ENCODE results near the gene FBXL17. TPM values are rescaled to one million over a fixed set of nuclear protein-coding genes. Genes with fewer than 3 reads are reported as not detected.

Gene FBXL17
- total RNA-seq, 1 experiment from 2014 or later, result 8.8 TPM

GRCh38 chr5:108360280-108360679 lies 21.6 kb downstream of the FBXL17 start:
- no TSS peak for BruUV-seq (replicated peaks)
- ATAC-seq (no peak), DNase-seq (no peak)
- no peaks in the 10 kb centered on the region for H3K36me3 ChIP-seq (ENCODE audit: low read depth, low read length)
- no peaks in the 10 kb centered on the region for H3K27me3 ChIP-seq (ENCODE audit: low read length)
- no peaks in the 10 kb centered on the region for H4K20me1 ChIP-seq (ENCODE audit: low read length)
- no peak overlapping the region for H3K9ac ChIP-seq (ENCODE audit: low read length)
- intact Hi-C loops (cut with micrococcal nuclease), result no loop called here
- H3K4me1 ChIP-seq (ENCODE audit: insufficient read depth, low read length), result no peaks in the 10 kb centered on the region
- H3K4me2 ChIP-seq (ENCODE audit: low read length), result no peak overlapping the region
- TF ChIP-seq EZH2 (IDR thresholded peaks at IDR 0.05; ENCODE audit: low read length, unreplicated experiment) (no peak), EZH2phosphoT487 (IDR thresholded peaks at IDR 0.05; ENCODE audit: borderline replicate concordance, low read length) (no peak), CTCF (conservative IDR thresholded peaks at IDR 0.05; ENCODE audit: low read depth, low read length) (no peak)
- no peaks in the 10 kb centered on the region for H3K79me2 ChIP-seq (ENCODE audit: low read length)
- H3K4me3 ChIP-seq (ENCODE audit: low read length), result no peak overlapping the region
- H3F3A ChIP-seq (ENCODE audit: low read length, unreplicated experiment), result no peaks in the 10 kb centered on the region
- H3K27ac ChIP-seq (ENCODE audit: low read length), result no peak overlapping the region
- H3K9me3 ChIP-seq (ENCODE audit: low read length), result no peaks in the 10 kb centered on the region
- no peak overlapping the region for H2AFZ ChIP-seq (ENCODE audit: low read length)
- H3K9me2 ChIP-seq (replicated peaks; ENCODE audit: low read length), result no peaks in the 10 kb centered on the region
- CTCF ChIA-PET, result no interaction called here
- POLR2A ChIA-PET (ENCODE audit: unreplicated experiment), result no interaction called here

GRCh38 chr5:108356286-108356685 lies 25.6 kb downstream of the FBXL17 start:
- Histone ChIP-seq H3K27ac (ENCODE audit: low read length) (no peak overlapping the region), H3K4me2 (ENCODE audit: low read length) (no peak overlapping the region), H3F3A (ENCODE audit: low read length, unreplicated experiment) (no peaks in the 10 kb centered on the region), H3K9me2 (replicated peaks; ENCODE audit: low read length) (no peaks in the 10 kb centered on the region), H3K9me3 (ENCODE audit: low read length) (no peaks in the 10 kb centered on the region), H3K27me3 (ENCODE audit: low read length) (no peaks in the 10 kb centered on the region), H4K20me1 (ENCODE audit: low read length) (no peaks in the 10 kb centered on the region), H3K4me1 (ENCODE audit: insufficient read depth, low read length) (no peaks in the 10 kb centered on the region), H3K36me3 (ENCODE audit: low read depth, low read length) (no peaks in the 10 kb centered on the region), H3K79me2 (ENCODE audit: low read length) (no peaks in the 10 kb centered on the region), H3K4me3 (ENCODE audit: low read length) (no peak overlapping the region), H3K9ac (ENCODE audit: low read length) (no peak overlapping the region), H2AFZ (ENCODE audit: low read length) (no peak overlapping the region)
- no TSS peak for BruUV-seq (replicated peaks)
- ChIA-PET POLR2A (ENCODE audit: unreplicated experiment) (no interaction called here), CTCF (no interaction called here)
- DNase-seq (no peak), ATAC-seq (no peak)
- no peak for TF ChIP-seq CTCF (conservative IDR thresholded peaks at IDR 0.05; ENCODE audit: low read depth, low read length)
- no peak for TF ChIP-seq EZH2phosphoT487 (IDR thresholded peaks at IDR 0.05; ENCODE audit: borderline replicate concordance, low read length)
- TF ChIP-seq EZH2 (IDR thresholded peaks at IDR 0.05; ENCODE audit: low read length, unreplicated experiment), result no peak
- intact Hi-C loops (cut with micrococcal nuclease), result no loop called here

- no peak overlapping the region for H3K9ac ChIP-seq (ENCODE audit: low read length)
- no peaks in the 10 kb centered on the region for H3K9me3 ChIP-seq (ENCODE audit: low read length)
- no peak overlapping the region for H2AFZ ChIP-seq (ENCODE audit: low read length)
- H3K4me3 ChIP-seq (ENCODE audit: low read length), result no peak overlapping the region
- intact Hi-C loops (cut with micrococcal nuclease), result no loop called here
- no TSS peak for BruUV-seq (replicated peaks)
- H3K36me3 ChIP-seq (ENCODE audit: low read depth, low read length), result no peaks in the 10 kb centered on the region
- H3K27me3 ChIP-seq (ENCODE audit: low read length), result no peaks in the 10 kb centered on the region
- TF ChIP-seq EZH2 (IDR thresholded peaks at IDR 0.05; ENCODE audit: low read length, unreplicated experiment) (no peak), CTCF (conservative IDR thresholded peaks at IDR 0.05; ENCODE audit: low read depth, low read length) (no peak), EZH2phosphoT487 (IDR thresholded peaks at IDR 0.05; ENCODE audit: borderline replicate concordance, low read length) (no peak)
- ATAC-seq (no peak), DNase-seq (no peak)
- POLR2A ChIA-PET (ENCODE audit: unreplicated experiment), result no interaction called here
- CTCF ChIA-PET, result no interaction called here
- H3K4me2 ChIP-seq (ENCODE audit: low read length), result no peak overlapping the region
- H3F3A ChIP-seq (ENCODE audit: low read length, unreplicated experiment), result no peaks in the 10 kb centered on the region
- no peaks in the 10 kb centered on the region for H3K4me1 ChIP-seq (ENCODE audit: insufficient read depth, low read length)
- no peak overlapping the region for H3K27ac ChIP-seq (ENCODE audit: low read length)
- H3K9me2 ChIP-seq (replicated peaks; ENCODE audit: low read length), result no peaks in the 10 kb centered on the region
- no peaks in the 10 kb centered on the region for H4K20me1 ChIP-seq (ENCODE audit: low read length)
- H3K79me2 ChIP-seq (ENCODE audit: low read length), result no peaks in the 10 kb centered on the region
Measured at GRCh38 chr5:108353087-108353486, 28.8 kb downstream of the FBXL17 start.
